GM19043 (cell line): ENCODE data around the gene CDH9.
"Not testable (repeated sequence)": the region's sequence is repeated elsewhere in the genome, so short reads cannot be mapped to it uniquely, and the experiment has no call there.

Source experiments
- ATAC-seq: cut with Tn5 transposase; IDR thresholded peaks from one replicate; pipeline ENCODE4 v1.9.1; 2021; ENCODE audit warnings: low read depth; ENCODE audit not compliant: unreplicated experiment

Gene CDH9

GRCh38 chr5:26955161-26955560, 83.2 kb downstream of the CDH9 start:
- ATAC-seq: no peak

GRCh38 chr5:26948921-26949320, 89.5 kb downstream of the CDH9 start:
- no peak for ATAC-seq

GRCh38 chr5:26945901-26946300, 92.5 kb downstream of the CDH9 start:
- ATAC-seq: no peak

GRCh38 chr5:26942481-26942880, 95.9 kb downstream of the CDH9 start:
- ATAC-seq: no peak

DNA sequence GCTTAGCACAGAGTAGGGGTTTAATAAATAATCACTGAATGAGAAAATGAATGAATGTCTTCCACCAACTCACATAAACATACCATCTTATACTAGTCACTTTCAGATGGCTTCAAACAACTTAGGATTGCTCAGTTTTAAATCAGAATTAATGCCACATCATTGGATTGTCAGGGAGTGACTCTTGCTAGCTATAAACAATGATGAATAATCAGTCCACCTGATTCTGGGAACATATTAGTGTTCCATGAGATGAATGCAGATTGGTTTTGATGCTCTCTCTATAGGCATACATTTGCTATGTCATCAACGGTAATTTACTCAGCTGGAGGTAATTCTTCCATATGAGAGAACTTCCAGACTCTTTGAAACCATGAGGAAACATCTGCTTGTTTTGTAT, 97.4 kb downstream of the CDH9 start:
- ATAC-seq: no peak

- ATAC-seq: no peak
These were observed 106.1 kb downstream of the CDH9 start for GRCh38 chr5:26932238-26932637.

DNA sequence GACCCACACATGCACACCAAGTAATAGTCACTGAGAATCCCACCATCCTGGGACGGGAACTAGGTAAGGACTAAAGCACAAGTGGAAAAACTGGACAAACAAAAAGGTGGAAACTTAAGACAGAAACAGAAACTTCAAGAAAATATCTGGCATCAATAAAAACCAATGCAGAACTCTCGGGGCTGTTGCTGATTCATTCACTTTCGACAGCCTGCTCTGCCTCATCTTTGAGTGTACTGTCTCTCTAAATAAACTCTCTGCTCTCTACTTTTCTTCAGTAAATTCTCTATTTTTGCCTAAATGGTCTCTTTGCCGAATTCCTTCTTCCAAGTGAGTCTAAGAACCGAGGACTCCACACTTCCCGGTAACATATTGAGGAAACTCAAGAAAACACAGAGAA, 116.9 kb downstream of the CDH9 start:
- ATAC-seq: no peak

- no peak for ATAC-seq
These were observed 134.9 kb downstream of the CDH9 start for GRCh38 chr5:26903469-26903868.

GRCh38 chr5:26894719-26895263, 143.6 kb downstream of the CDH9 start:
- ATAC-seq: no peak

DNA sequence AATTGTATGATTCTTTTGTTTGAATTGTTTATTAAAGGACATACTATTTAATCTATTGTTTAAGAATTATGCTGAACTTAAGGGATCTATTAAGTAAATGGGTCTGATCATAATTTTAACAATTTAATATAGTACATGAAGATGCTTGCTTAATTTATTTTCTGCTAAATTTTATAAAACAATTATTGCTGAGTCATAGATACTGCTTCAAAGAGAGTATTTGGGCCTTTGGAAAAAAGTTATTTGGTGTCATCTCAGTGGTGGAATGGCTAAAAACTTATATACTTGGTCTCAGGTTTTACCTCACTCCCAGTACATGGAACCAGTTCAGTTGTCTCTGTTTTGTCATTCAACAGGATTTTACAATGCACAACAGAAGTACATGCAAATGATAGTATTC, 145.3 kb downstream of the CDH9 start:
- no peak for ATAC-seq

GRCh38 chr5:26889815-26890214, 148.6 kb downstream of the CDH9 start:
- ATAC-seq: no peak

DNA sequence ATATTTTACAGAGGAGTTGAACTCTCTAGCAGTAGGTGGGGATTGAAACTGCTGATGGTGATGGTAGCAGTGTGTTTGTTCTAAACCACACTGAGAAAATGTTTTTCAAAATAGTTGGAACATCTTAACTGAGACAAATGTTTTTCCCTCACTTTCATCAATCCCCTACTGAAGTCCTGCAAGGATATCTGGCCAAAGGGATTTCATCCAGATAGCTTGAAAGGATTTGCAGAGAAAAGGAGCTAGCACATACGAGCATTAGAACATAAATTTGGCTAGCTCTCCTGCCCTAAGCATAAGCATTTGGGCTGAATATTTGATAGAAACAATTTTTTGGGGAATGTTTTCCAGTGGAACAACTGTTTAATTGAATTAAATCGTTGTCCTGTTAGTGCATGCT, 153.9 kb downstream of the CDH9 start:
- ATAC-seq: no peak

GRCh38 chr5:26883375-26883774, 155.0 kb downstream of the CDH9 start:
- no peak for ATAC-seq

GRCh38 chr5:26881901-26882300, 156.5 kb downstream of the CDH9 start:
- no peak for ATAC-seq

- no peak for ATAC-seq
These were observed 161.2 kb downstream of the CDH9 start for GRCh38 chr5:26877154-26877553.

- ATAC-seq: no peak
These were observed 166.0 kb downstream of the CDH9 start for GRCh38 chr5:26872337-26872736.

- ATAC-seq: no peak
These were observed 168.6 kb downstream of the CDH9 start for GRCh38 chr5:26869781-26870180.

- no peak for ATAC-seq
These were observed 169.9 kb downstream of the CDH9 start for GRCh38 chr5:26868504-26868903.

- no peak for ATAC-seq
These were observed 174.3 kb downstream of the CDH9 start for GRCh38 chr5:26864061-26864460.

- ATAC-seq: no peak
These were observed 182.1 kb downstream of the CDH9 start for GRCh38 chr5:26856238-26856637.

GRCh38 chr5:26852450-26852849, 185.9 kb downstream of the CDH9 start:
- ATAC-seq: not testable (repeated sequence)

GRCh38 chr5:26847041-26847736, 191.2 kb downstream of the CDH9 start:
- no peak for ATAC-seq

DNA sequence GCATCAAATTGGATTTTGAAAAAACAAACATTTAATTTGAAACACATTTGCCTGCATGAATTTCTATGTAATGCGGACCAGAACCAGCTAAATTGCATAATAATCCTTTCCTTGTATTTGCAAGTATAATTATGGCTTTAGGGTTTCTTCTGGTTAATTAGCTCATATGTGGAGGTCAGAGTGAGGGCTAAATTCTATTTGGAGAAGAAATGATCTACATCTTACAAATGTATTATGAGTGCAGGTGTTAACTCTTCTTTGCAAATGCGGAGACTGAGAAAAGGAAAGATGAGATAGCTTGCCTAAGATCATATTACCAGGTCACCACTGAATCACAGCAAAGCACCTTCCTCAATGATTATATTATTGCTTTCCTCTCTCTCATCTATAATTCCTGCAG, 194.7 kb downstream of the CDH9 start:
- no peak for ATAC-seq
